GM18519 (cell line): Measurements from ENCODE around the gene PFN3.
"Not testable (repeated sequence)": the region's sequence is repeated elsewhere in the genome, so short reads cannot be mapped to it uniquely, and the experiment has no call there.

ENCODE experiments used
- ATAC-seq: cut with Tn5 transposase; IDR thresholded peaks from one replicate; pipeline ENCODE4 v1.9.1; 2021; ENCODE audit warnings: mild to moderate bottlenecking, moderate library complexity; ENCODE audit not compliant: unreplicated experiment, low FRiP score

Gene PFN3

GRCh38 chr5:177425801-177426565 lies 25.5 kb upstream of the PFN3 start:
- peak; percentile 79 for ATAC-seq

GRCh38 chr5:177425196-177425800 lies 24.8 kb upstream of the PFN3 start:
- ATAC-seq, result no peak

- no peak for ATAC-seq
These were observed 23.2 kb upstream of the PFN3 start for GRCh38 chr5:177423671-177424070.

GRCh38 chr5:177421062-177421798 lies 20.8 kb upstream of the PFN3 start:
- no peak for ATAC-seq

- not testable (repeated sequence) for ATAC-seq
These were observed 20.0 kb upstream of the PFN3 start for GRCh38 chr5:177420472-177420871.

- no peak for ATAC-seq
These were observed 18.6 kb upstream of the PFN3 start for GRCh38 chr5:177419046-177419445.

DNA sequence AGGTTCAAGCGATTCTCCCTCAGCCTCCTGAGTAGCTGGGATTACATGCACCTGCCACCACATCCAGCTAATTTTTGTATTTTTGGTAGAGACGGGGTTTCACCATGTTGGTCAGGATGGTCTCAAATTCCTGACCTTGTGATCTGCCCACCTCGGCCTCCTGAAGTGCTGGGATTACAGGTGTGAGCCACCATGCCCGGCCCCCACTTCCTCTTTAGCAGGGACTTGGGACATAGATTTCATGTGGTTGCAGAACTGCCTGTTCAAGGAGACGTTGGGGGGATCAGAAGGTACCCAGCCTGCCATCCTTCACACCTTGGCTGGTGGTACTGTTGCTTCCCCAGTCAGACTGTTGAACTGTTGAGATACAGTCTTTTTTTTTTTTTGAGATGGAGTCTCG lies 16.6 kb upstream of the PFN3 start:
- ATAC-seq, result not testable (repeated sequence)

- no peak for ATAC-seq
These were observed 14.0 kb upstream of the PFN3 start for GRCh38 chr5:177414481-177414880.

GRCh38 chr5:177412603-177413233 lies 12.3 kb upstream of the PFN3 start:
- ATAC-seq, result no peak

GRCh38 chr5:177410575-177410974 lies 10.1 kb upstream of the PFN3 start:
- no peak for ATAC-seq

- ATAC-seq, result no peak
These were observed 8.8 kb upstream of the PFN3 start, which contains the start of gene F12 for GRCh38 chr5:177409043-177409801. Gene F12 (minus strand): TSS chr5:177409564. CDS start chr5:177409527, 37 bp downstream.

GRCh38 chr5:177405805-177406204 lies 5.3 kb upstream of the PFN3 start:
- ATAC-seq, result no peak

GRCh38 chr5:177405312-177405711 lies 4.9 kb upstream of the PFN3 start:
- ATAC-seq, result no peak

GRCh38 chr5:177404641-177405179 lies 4.2 kb upstream of the PFN3 start:
- no peak for ATAC-seq

GRCh38 chr5:177403792-177404640 lies 3.6 kb upstream of the PFN3 start:
- ATAC-seq, result peak; percentile 45

DNA sequence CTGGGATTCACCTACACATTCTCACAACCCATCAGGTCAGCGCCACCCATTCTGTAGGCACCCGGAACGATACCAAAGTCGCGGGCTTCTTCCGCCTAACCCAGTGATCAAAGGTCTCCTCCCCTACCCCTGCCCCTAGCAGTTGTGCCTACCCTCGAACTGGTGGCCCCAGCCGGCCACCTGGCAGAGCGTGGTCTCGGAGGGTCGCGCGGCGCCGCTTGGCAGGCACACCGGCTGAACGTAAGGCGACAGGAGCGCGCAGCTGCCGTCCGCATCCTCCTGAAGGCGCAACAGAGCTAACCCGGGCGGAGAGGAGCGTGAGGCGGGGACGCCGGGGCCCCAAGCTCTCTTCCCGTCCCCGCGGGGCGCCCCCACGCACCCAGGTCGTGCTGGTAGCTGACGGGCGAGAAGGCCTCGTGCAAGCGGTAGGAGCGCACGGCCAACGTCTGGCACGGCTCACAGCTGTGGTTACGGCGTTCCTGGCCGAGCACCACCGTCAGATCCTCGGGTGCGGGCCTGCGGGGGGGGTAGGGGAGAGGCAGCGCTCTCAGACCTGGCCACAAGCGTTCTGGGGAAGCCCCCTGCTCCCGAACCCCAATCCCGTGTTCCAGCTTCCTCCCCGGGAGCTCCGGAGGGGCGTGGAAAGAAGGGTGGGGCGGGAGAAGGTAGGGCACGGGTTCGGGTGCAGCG lies 2.8 kb upstream of the PFN3 start:
- ATAC-seq, result peak; percentile 5

- ATAC-seq, result no peak
These were observed 2.0 kb upstream of the PFN3 start for GRCh38 chr5:177402271-177403043.
